CD4-positive, alpha-beta memory T cell (primary cell): ENCODE results near the gene IRAK1. TPM values are rescaled to one million over a fixed set of nuclear protein-coding genes. Genes with fewer than 3 reads are reported as not detected.

ENCODE experiments used
- CTCF ChIA-PET: fragments of 350-600 bp; sonication (Branson Sonifier 250); formaldehyde crosslinking; loops from one replicate; lab custom pipeline; 2021; ENCODE audit warnings: inconsistent platforms; ENCODE audit not compliant: partially characterized antibody; lab: Charles Lee
- POLR2A ChIA-PET: fragments of 350-600 bp; sonication (Branson Sonifier 250); formaldehyde crosslinking; loops from one replicate; lab custom pipeline; 2021; ENCODE audit not compliant: partially characterized antibody; lab: Charles Lee
- DNase-seq, 5 donors: peaks; one replicate each; pipeline versions ENCODE4 v3.0.0 to v3.0.0-alpha.2; 2020 to 2022; ENCODE audit warnings: mixed read lengths in 1 of 5
- H3K27ac ChIP-seq: one replicate; pipeline ENCODE4 v1.7.0; 2013; ENCODE audit warnings: low read depth, low read length
- H3K27me3 ChIP-seq: 2 replicates; pipeline ENCODE4 v1.7.0; 2013; ENCODE audit warnings: mild to moderate bottlenecking, low read length, moderate library complexity; ENCODE audit not compliant: insufficient read depth
- H3K36me3 ChIP-seq: 2 replicates; pipeline ENCODE4 v1.7.0; 2013; ENCODE audit warnings: mild to moderate bottlenecking, low read length, moderate library complexity; ENCODE audit not compliant: insufficient read depth
- H3K4me1 ChIP-seq: 2 replicates; pipeline ENCODE4 v1.7.0; 2013; ENCODE audit warnings: mild to moderate bottlenecking, low read length, moderate library complexity; ENCODE audit not compliant: insufficient read depth
- H3K4me3 ChIP-seq, 2 donors: one replicate each; pipeline ENCODE4 v1.7.0; 2013; ENCODE audit warnings: low read length in 2 of 2, mild to moderate bottlenecking in 1 of 2
- H3K9me3 ChIP-seq, 2 donors: one replicate each; pipeline ENCODE4 v1.7.0; 2013; ENCODE audit warnings: low read length in 2 of 2, control low read depth in 1 of 2; ENCODE audit not compliant: control insufficient read depth in 1 of 2
- H3K27ac Mint-ChIP-seq, 7 donors: one replicate each; pipeline ENCODE4 v1.8.0; 2020 to 2021; ENCODE audit warnings: mixed read lengths in 7 of 7, mild to moderate bottlenecking in 6 of 7, inconsistent platforms in 3 of 7, moderate library complexity in 3 of 7
- H3K27me3 Mint-ChIP-seq, 2 donors: one replicate each; pipeline ENCODE4 v1.8.0; 2020 to 2021; ENCODE audit warnings: mixed read lengths in 2 of 2
- H3K36me3 Mint-ChIP-seq, 2 donors: one replicate each; pipeline ENCODE4 v1.8.0; 2020 to 2021; ENCODE audit warnings: mixed read lengths in 2 of 2, inconsistent platforms in 1 of 2, mild to moderate bottlenecking in 1 of 2
- H3K4me1 Mint-ChIP-seq, 4 donors: one replicate each; pipeline ENCODE4 v1.8.0; 2020 to 2021; ENCODE audit warnings: mixed read lengths in 4 of 4, mild to moderate bottlenecking in 1 of 4
- H3K4me3 Mint-ChIP-seq, 8 donors: one replicate each; pipeline ENCODE4 v1.8.0; 2020 to 2021; ENCODE audit warnings: mixed read lengths in 8 of 8, mild to moderate bottlenecking in 7 of 8, moderate library complexity in 6 of 8, inconsistent platforms in 3 of 8
- H3K9me3 Mint-ChIP-seq, 8 donors: one replicate each; pipeline ENCODE4 v1.8.0; 2020 to 2021; ENCODE audit warnings: mixed read lengths in 8 of 8, mild to moderate bottlenecking in 5 of 8, inconsistent platforms in 3 of 8, moderate library complexity in 1 of 8
- intact Hi-C: fragments of 100-400 bp; cut with micrococcal nuclease; formaldehyde crosslinking; loops from one replicate; pipeline ENCODE4 v1.15.1; 2023
- polyA plus RNA-seq, 2 donors: library from polyadenylated mRNA; unstranded; fragments of 300-500 nt; fragmentation: Illumina TruSeq; gene quantifications; one replicate each; pipeline ENCODE4 v1.2.3, GENCODE V29; 2021
- total RNA-seq, 2 experiments: library from RNA; stranded (reverse); gene quantifications; one replicate each; pipeline ENCODE4 v1.2.3, GENCODE V29; 2021

IRAK1 gene
- total and polyA plus RNA-seq, 4 experiments from 2014 or later: 38.1 to 74.5 (median 65.7) TPM

- Histone ChIP-seq H3K36me3 (peaks cover 5% of the 10 kb centered on the region), H3K4me3 (no peak overlapping the region), H3K4me1 (peaks cover 24% of the 10 kb centered on the region), H3K9me3 (no peaks in the 10 kb centered on the region), H3K27me3 (no peaks in the 10 kb centered on the region), H3K27ac (no peak overlapping the region)
- Mint-ChIP-seq H3K27ac (no peak overlapping the region), H3K4me1 (peaks cover 6 to 33% (median 16%) of the 10 kb centered on the region in 4 donors), H3K4me3 (no peak overlapping the region), H3K36me3 (peaks cover 4 to 18% of the 10 kb centered on the region in 2 donors), H3K9me3 (peaks cover 0 to 2% (median 0%) of the 10 kb centered on the region in 8 donors), H3K27me3 (no peaks in the 10 kb centered on the region)
- intact Hi-C loops: no loop called here
- CTCF ChIA-PET: interaction anchor here (1.0 kb wide), 2 partner anchors 35 to 41 kb away, joined by 3 read pairs; no protein-coding TSS in a partner anchor
- no peak for DNase-seq
- POLR2A ChIA-PET: interaction anchor here (1.0 to 4.5 kb wide), 2 partner anchors 13 to 46 kb away, joined by 3 to 61 read pairs; partner anchors contain the start of genes HCFC1 and TMEM187
Measured at GRCh38 chrX:154016366-154017076, 3.2 kb downstream of the IRAK1 start.

DNA sequence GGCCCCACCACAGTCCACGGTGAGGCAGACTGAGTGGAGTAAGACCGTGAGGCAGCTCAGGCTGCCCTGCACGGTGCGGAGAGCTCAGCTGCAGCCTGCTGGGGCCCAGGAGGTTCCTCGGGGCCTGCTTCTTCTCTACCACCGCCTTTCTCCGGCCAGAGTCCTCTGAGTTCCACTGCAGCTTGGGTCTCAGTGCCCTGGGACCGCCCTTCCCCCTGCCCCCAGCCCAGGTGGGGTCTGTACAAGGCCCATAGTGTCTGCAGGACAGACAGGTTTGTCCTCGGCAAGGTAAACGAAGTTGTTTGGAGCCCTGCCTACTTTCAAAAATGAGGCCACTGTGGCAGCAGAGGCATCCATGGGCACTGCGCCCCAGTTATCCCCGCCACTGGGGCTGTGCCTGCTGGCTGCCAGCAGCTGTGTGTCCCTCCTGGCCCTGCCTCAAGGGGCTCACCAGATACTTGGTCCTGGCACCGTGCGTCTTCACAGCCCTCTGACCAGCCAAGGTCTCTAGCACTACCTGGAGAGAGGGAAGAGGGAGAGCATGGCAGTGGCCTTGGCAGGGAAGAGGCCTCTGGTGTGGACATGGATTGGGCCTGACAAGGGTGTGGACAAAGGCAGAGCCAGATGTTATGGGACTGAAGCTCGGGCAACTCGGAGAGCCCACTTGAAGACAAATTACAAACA is 4.0 kb downstream of the IRAK1 start:
- Mint-ChIP-seq H3K9me3 (peaks cover 0 to 2% (median 0%) of the 10 kb centered on the region in 8 donors), H3K27me3 (no peaks in the 10 kb centered on the region), H3K4me1 (peaks cover 6 to 26% (median 13%) of the 10 kb centered on the region in 4 donors), H3K4me3 (peak overlapping the region in 2 of 8 donors; percentile 12 to 39), H3K36me3 (peaks cover 4 to 20% of the 10 kb centered on the region in 2 donors), H3K27ac (peak overlapping the region in 5 of 7 donors; percentile 19 to 89 (median 57))
- ChIA-PET CTCF (interaction anchor here (1.0 kb wide), 2 partner anchors 36 to 41 kb away, joined by 3 read pairs; no protein-coding TSS in a partner anchor), POLR2A (interaction anchor here (1.0 kb wide), 1 partner anchor 12 kb away, joined by 3 read pairs; no protein-coding TSS in a partner anchor)
- DNase-seq: no peak
- no peaks in the 10 kb centered on the region for H3K9me3 ChIP-seq
- H3K27me3 ChIP-seq: no peaks in the 10 kb centered on the region
- H3K27ac ChIP-seq: no peak overlapping the region
- H3K4me3 ChIP-seq: no peak overlapping the region
- intact Hi-C loops: no loop called here
- H3K4me1 ChIP-seq: peaks cover 16% of the 10 kb centered on the region
- peaks cover 5% of the 10 kb centered on the region for H3K36me3 ChIP-seq

- H3K9me3 ChIP-seq: no peaks in the 10 kb centered on the region
- peaks cover 3 to 22% (median 8%) of the 10 kb centered on the region in 4 donors for H3K4me1 Mint-ChIP-seq
- H3K27ac ChIP-seq: no peak overlapping the region
- H3K36me3 ChIP-seq: peaks cover 5% of the 10 kb centered on the region
- intact Hi-C loops: loop anchor here (5.0 kb wide), 1 partner anchor 42 kb away; the partner anchor contains the start of genes HCFC1 and TMEM187
- peaks cover 11% of the 10 kb centered on the region for H3K4me1 ChIP-seq
- ChIA-PET CTCF (interaction anchor here (0.9 to 2.8 kb wide), 13 partner anchors 10 to 515 kb away, joined by 3 to 18 read pairs (median 4); no protein-coding TSS in a partner anchor), POLR2A (interaction anchor here (1.5 to 3.6 kb wide), 2 partner anchors 12 to 43 kb away, joined by 5 to 26 read pairs; partner anchors contain the start of genes HCFC1 and TMEM187)
- H3K27me3 Mint-ChIP-seq: no peaks in the 10 kb centered on the region
- H3K36me3 Mint-ChIP-seq: peaks cover 7 to 22% of the 10 kb centered on the region in 2 donors
- no peak overlapping the region for H3K4me3 ChIP-seq
- H3K4me3 Mint-ChIP-seq: peak overlapping the region in 1 of 8 donors; percentile 15
- H3K27me3 ChIP-seq: no peaks in the 10 kb centered on the region
- peak overlapping the region in 5 of 7 donors; percentile 61 to 89 (median 72) for H3K27ac Mint-ChIP-seq
- H3K9me3 Mint-ChIP-seq: no peaks in the 10 kb centered on the region
- no peak for DNase-seq
Measured at GRCh38 chrX:154014429-154015380, 5.0 kb downstream of the IRAK1 start.

DNA sequence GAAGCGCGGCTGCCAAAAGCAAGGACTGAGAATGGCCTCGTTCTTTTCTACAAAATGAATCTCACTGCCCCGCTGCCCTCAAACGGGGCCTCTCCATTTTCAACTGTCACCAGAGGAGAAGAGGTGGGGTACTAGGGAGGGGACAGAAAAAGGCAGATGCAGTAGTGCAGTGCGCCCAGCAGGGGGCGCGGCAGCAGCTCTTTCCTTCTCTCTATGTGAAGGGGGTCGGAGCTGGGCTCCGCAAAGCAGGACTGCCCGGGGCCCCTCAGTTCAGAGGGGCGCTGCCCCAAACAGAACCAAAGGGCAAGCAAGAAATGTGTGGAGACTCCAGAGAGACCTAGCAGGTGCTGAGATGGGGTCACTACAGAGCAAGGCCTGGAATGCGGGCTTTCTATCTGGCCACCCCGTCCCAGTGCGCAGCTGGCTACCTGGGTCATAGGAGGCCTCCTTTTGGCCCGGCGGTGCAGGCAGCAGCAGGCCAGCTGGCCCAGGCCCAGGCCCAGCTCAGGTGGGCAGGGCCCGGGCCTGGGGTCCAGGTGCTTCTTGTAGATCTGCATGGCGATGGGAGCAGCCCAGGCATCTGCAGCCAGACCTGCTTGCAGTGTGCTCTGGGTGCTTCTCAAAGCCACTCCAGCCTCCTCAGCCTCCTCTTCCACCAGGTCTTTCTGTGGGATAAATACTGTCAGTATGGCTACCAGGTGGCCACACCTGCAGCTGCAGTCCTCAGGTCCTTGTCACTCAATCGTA is 5.9 kb downstream of the IRAK1 start:
- H3K27me3 ChIP-seq: no peaks in the 10 kb centered on the region
- H3K36me3 ChIP-seq: peaks cover 5% of the 10 kb centered on the region
- no peaks in the 10 kb centered on the region for H3K27me3 Mint-ChIP-seq
- no peaks in the 10 kb centered on the region for H3K9me3 Mint-ChIP-seq
- POLR2A ChIA-PET: interaction anchor here (0.9 to 3.6 kb wide), 5 partner anchors 11 to 472 kb away, joined by 3 to 26 read pairs (median 3); partner anchors contain the start of genes HCFC1 and TMEM187
- H3K9me3 ChIP-seq: no peaks in the 10 kb centered on the region
- no peak overlapping the region for H3K4me3 ChIP-seq
- peak in 4 of 5 donors; percentile 51 to 58 (median 54) for DNase-seq
- peak overlapping the region in 1 of 8 donors; percentile 20 for H3K4me3 Mint-ChIP-seq
- CTCF ChIA-PET: interaction anchor here (0.6 to 2.8 kb wide), 24 partner anchors 8 to 530 kb away, joined by 3 to 18 read pairs (median 4); partner anchors contain the start of gene HCFC1
- no peak overlapping the region for H3K27ac ChIP-seq
- peaks cover 2 to 20% (median 6%) of the 10 kb centered on the region in 4 donors for H3K4me1 Mint-ChIP-seq
- H3K36me3 Mint-ChIP-seq: peaks cover 7 to 20% of the 10 kb centered on the region in 2 donors
- H3K4me1 ChIP-seq: peaks cover 11% of the 10 kb centered on the region
- H3K27ac Mint-ChIP-seq: peak overlapping the region in 6 of 7 donors; percentile 25 to 85 (median 74)
- intact Hi-C loops: loop anchor here (1.0 to 5.0 kb wide), 5 partner anchors 11 to 521 kb away; partner anchors contain the start of genes HCFC1 and TMEM187

GRCh38 chrX:154013001-154013421 is 6.7 kb downstream of the IRAK1 start:
- Histone ChIP-seq H3K9me3 (no peaks in the 10 kb centered on the region), H3K27me3 (no peaks in the 10 kb centered on the region), H3K4me1 (peaks cover 10% of the 10 kb centered on the region), H3K36me3 (peaks cover 5% of the 10 kb centered on the region), H3K27ac (no peak overlapping the region), H3K4me3 (no peak overlapping the region)
- Mint-ChIP-seq H3K4me1 (peaks cover 2 to 17% (median 4%) of the 10 kb centered on the region in 4 donors), H3K9me3 (no peaks in the 10 kb centered on the region), H3K27ac (no peak overlapping the region), H3K4me3 (no peak overlapping the region), H3K36me3 (peaks cover 7 to 19% of the 10 kb centered on the region in 2 donors), H3K27me3 (no peaks in the 10 kb centered on the region)
- intact Hi-C loops: loop anchor here (1.0 to 5.0 kb wide), 5 partner anchors 11 to 522 kb away; partner anchors contain the start of genes HCFC1 and TMEM187
- DNase-seq: no peak
- CTCF ChIA-PET: interaction anchor here (0.8 to 2.8 kb wide), 17 partner anchors 8 to 531 kb away, joined by 3 to 18 read pairs (median 4); no protein-coding TSS in a partner anchor
- POLR2A ChIA-PET: interaction anchor here (0.9 to 3.6 kb wide), 6 partner anchors 11 to 472 kb away, joined by 3 to 26 read pairs (median 3); partner anchors contain the start of genes HCFC1 and TMEM187
